ENCODE results near the gene CARD14.
A peak's percentile ranks its signal among the peaks of the same experiment; 100 is the strongest.

DNA sequence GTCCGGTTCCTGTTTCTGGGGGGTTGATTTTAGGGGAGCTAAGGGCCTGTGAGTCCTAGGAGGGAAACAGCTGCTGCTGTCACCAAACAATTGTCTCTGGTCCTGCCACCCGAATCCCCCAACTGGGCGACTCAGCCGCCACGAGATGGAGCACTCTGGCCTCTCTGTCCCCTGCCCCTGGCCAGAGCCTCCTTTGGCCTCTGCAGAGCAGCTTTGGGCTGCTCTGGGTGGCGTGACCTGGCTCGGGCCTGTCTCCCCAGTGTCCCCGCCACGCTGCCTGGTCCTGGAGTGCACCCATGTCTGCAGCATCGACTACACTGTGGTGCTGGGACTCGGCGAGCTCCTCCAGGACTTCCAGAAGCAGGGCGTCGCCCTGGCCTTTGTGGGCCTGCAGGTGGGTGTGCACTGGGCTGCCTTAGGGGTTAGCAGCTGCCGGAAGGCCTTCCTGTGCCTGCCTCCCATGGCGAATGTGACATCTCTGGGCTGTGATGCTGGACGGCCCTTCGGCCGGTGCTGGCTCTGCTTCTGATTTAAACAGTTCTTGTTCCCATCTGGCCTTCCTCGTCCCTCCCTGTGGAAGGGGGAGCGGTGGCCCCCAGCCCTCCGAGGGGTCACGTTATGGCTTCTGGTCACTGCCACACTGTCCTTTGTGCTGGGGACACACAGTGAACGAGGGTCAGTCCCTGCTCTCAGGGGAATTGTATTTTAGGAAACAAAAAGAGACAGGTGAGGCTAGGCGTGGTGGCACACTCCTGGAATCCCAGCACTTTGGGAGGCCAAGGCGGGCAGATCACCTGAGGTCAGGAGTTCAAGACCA is 79.3 kb downstream of the CARD14 start:
- TF ChIP-seq ZNF331 (CRISPR knock-in tag; IDR thresholded peaks at IDR 0.05; ENCODE audit: low read depth): no peak
- no peak for TF ChIP-seq EZH2 (IDR thresholded peaks at IDR 0.05; ENCODE audit: low read depth, unreplicated experiment)
- TF ChIP-seq CTCF (conservative IDR thresholded peaks at IDR 0.05; ENCODE audit: low read depth in 2 of 2): 0 out of 4 replicates have a peak, but pooled peaks of 1 of the 2 experiments have one; percentile 17
- no peak for TF ChIP-seq CREB1 (CRISPR knock-in tag; IDR thresholded peaks at IDR 0.05; ENCODE audit: low read depth)
- no peak for TF ChIP-seq EZH2phosphoT487 (IDR thresholded peaks at IDR 0.05; ENCODE audit: unreplicated experiment)
- TF ChIP-seq, protein P1, sequence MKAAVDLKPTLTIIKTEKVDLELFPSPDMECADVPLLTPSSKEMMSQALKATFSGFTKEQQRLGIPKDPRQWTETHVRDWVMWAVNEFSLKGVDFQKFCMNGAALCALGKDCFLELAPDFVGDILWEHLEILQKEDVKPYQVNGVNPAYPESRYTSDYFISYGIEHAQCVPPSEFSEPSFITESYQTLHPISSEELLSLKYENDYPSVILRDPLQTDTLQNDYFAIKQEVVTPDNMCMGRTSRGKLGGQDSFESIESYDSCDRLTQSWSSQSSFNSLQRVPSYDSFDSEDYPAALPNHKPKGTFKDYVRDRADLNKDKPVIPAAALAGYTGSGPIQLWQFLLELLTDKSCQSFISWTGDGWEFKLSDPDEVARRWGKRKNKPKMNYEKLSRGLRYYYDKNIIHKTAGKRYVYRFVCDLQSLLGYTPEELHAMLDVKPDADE (IDR thresholded peaks at IDR 0.05): no peak
- no peak for TF ChIP-seq STAT1 (IDR thresholded peaks at IDR 0.05; ENCODE audit: unreplicated experiment)
- no peak for TF ChIP-seq POLR2AphosphoS5 (IDR thresholded peaks at IDR 0.05; ENCODE audit: low read depth)
- TF ChIP-seq REST (IDR thresholded peaks at IDR 0.05; ENCODE audit: unreplicated experiment): no peak
- no peak for TF ChIP-seq JUNB (IDR thresholded peaks at IDR 0.05; ENCODE audit: unreplicated experiment)
- TF ChIP-seq ZNF462 (CRISPR knock-in tag; IDR thresholded peaks at IDR 0.05): no peak
- TF ChIP-seq ZNF114 (CRISPR knock-in tag; IDR thresholded peaks at IDR 0.05): no peak
- TF ChIP-seq NANOG (IDR thresholded peaks at IDR 0.05; ENCODE audit: borderline replicate concordance): no peak
